Lung (tissue), 12 donors: ENCODE data around the gene KHDRBS1. TPM values are rescaled to one million over a fixed set of nuclear protein-coding genes. Genes with fewer than 3 reads are reported as not detected.
"Not testable (repeated sequence)": the region's sequence is repeated elsewhere in the genome, so short reads cannot be mapped to it uniquely, and the experiment has no call there.

ENCODE experiments used
- ATAC-seq: fragments of 200-7000 bp; cut with Tn5 transposase; one replicate; pipeline ENCODE4 v1.9.1; 2020; ENCODE audit warnings: moderate number of reproducible peaks; ENCODE audit not compliant: insufficient read depth, low FRiP score
- DNase-seq, 3 donors: peaks; one replicate each; pipeline ENCODE4 v3.0.0-alpha.2; 2013 to 2017
- H3K27ac ChIP-seq, 2 donors: one replicate each; pipeline ENCODE4 v1.5.1; 2013; ENCODE audit warnings: mild to moderate bottlenecking in 2 of 2, moderate library complexity in 2 of 2, control low read depth in 1 of 2, inconsistent platforms in 1 of 2, low read depth in 1 of 2, low read length in 1 of 2
- H3K27me3 ChIP-seq, 3 donors: one replicate each; pipeline ENCODE4 v1.5.1; 2013; ENCODE audit warnings: low read length in 2 of 3; ENCODE audit not compliant: control insufficient read depth in 3 of 3, insufficient read depth in 3 of 3
- H3K36me3 ChIP-seq, 4 donors: one replicate each; pipeline ENCODE4 v1.5.1; 2013; ENCODE audit warnings: low read length in 4 of 4, mild to moderate bottlenecking in 1 of 4, moderate library complexity in 1 of 4; ENCODE audit not compliant: control insufficient read depth in 4 of 4, insufficient read depth in 4 of 4
- H3K4me1 ChIP-seq, 5 donors: one replicate each; pipeline ENCODE4 v1.5.1; 2013; ENCODE audit warnings: low read length in 5 of 5, mild to moderate bottlenecking in 2 of 5, moderate library complexity in 1 of 5; ENCODE audit not compliant: control insufficient read depth in 5 of 5, insufficient read depth in 5 of 5
- H3K4me3 ChIP-seq: one replicate; pipeline ENCODE4 v1.5.1; 2013; ENCODE audit warnings: mild to moderate bottlenecking, control low read depth, moderate library complexity
- H3K9ac ChIP-seq, 2 donors: one replicate each; pipeline ENCODE4 v1.5.1; 2013; ENCODE audit warnings: low read length in 2 of 2, control low read depth in 1 of 2; ENCODE audit not compliant: insufficient read depth in 1 of 2
- H3K9me3 ChIP-seq, 4 donors: one replicate each; pipeline ENCODE4 v1.5.1; 2013; ENCODE audit warnings: low read length in 3 of 4, mild to moderate bottlenecking in 1 of 4, moderate library complexity in 1 of 4; ENCODE audit not compliant: control insufficient read depth in 4 of 4, insufficient read depth in 3 of 4
- CTCF ChIP-seq: IDR thresholded peaks from 2 replicates; pipeline ENCODE4 v1.5.1; 2012; ENCODE audit warnings: mild to moderate bottlenecking; ENCODE audit errors: control extremely low read depth, extremely low read depth
- WGBS, 2 donors: extraction: QIAGEN DNeasy Blood & Tissue Kit; methylation state at CpG; one replicate each; pipeline ENCODE4 v1.1.7; 2013; 5-methylcytosine and 5-hydroxymethylcytosine counted together
- polyA plus RNA-seq, 2 donors: library from polyadenylated mRNA; stranded (reverse); fragments of 200-250 nt; gene quantifications; one replicate each; pipeline ENCODE4 v1.2.1, GENCODE V29; 2013
- total RNA-seq, 2 donors: library from RNA; depleted of rRNA in 1 of 2; stranded (reverse); fragments of >200 nt in 1 of 2; gene quantifications; one replicate each; pipeline ENCODE4 v1.2.1, GENCODE V29; 2014 to 2021
- donor health status: control.
- donor health status: control.
- donor health status: Bipolar disorder and iron deficiency.
- donor health status: healthy.
- donor health status: DM: yes; HTN: yes; CAD: no.

The KHDRBS1 gene
- total and polyA plus RNA-seq, 4 donors: 51.7 to 138 (median 82.2) TPM

- Histone ChIP-seq H3K9me3 (no peaks in the 10 kb centered on the region), H3K4me3 (peak overlapping the region; percentile 100), H3K27ac (peak overlapping the region; percentile 99 to 100), H3K36me3 (peaks cover 0 to 11% (median 0%) of the 10 kb centered on the region in 4 donors), H3K9ac (peak overlapping the region; percentile 88 to 96), H3K4me1 (peaks cover 3 to 24% (median 7%) of the 10 kb centered on the region in 5 donors), H3K27me3 (no peaks in the 10 kb centered on the region)
- WGBS, 2 donors: 0 to 1% methylated on average over 53 to 55 of the region's 55 CpGs
- ATAC-seq (peak; percentile 9), DNase-seq (peak; percentile 65 to 75 (median 70))
- TF ChIP-seq CTCF: no peak
Measured at GRCh38 chr1:32014199-32014947, 705 bp downstream of the KHDRBS1 start.

GRCh38 chr1:32014948-32015273, 1.2 kb downstream of the KHDRBS1 start:
- Histone ChIP-seq H3K36me3 (peaks cover 0 to 11% (median 0%) of the 10 kb centered on the region in 4 donors), H3K27ac (peak overlapping the region in 1 of 2 donors; percentile 100), H3K4me1 (peaks cover 5 to 24% (median 8%) of the 10 kb centered on the region in 5 donors), H3K27me3 (no peaks in the 10 kb centered on the region), H3K9ac (peak overlapping the region; percentile 88 to 96), H3K9me3 (no peaks in the 10 kb centered on the region), H3K4me3 (peak overlapping the region; percentile 100)
- no peak for TF ChIP-seq CTCF
- WGBS, 2 donors: 1% methylated on average over 11 of the region's 11 CpGs
- DNase-seq (peak in 1 of 3 donors; percentile 51), ATAC-seq (no peak)

- no peak overlapping the region for H3K4me3 ChIP-seq
- TF ChIP-seq CTCF: no peak
- ATAC-seq: no peak
- no peaks in the 10 kb centered on the region for H3K9me3 ChIP-seq
- peaks cover 0 to 14% (median 14%) of the 10 kb centered on the region in 5 donors for H3K4me1 ChIP-seq
- H3K36me3 ChIP-seq: peaks cover 0 to 4% (median under 1%) of the 10 kb centered on the region in 4 donors
- DNase-seq: no peak
- WGBS, 2 donors: 39 to 50% methylated on average over 6 of the region's 6 CpGs
- no peaks in the 10 kb centered on the region for H3K27me3 ChIP-seq
- peak overlapping the region in 1 of 2 donors; percentile 22 for H3K27ac ChIP-seq
- H3K9ac ChIP-seq: no peak overlapping the region
Measured at GRCh38 chr1:32020339-32020738, 6.7 kb downstream of the KHDRBS1 start.

- not testable (repeated sequence) for ATAC-seq
Measured at GRCh38 chr1:32021574-32022018, 7.9 kb downstream of the KHDRBS1 start.

More at GRCh38 chr1:32021574-32022018, 7.9 kb downstream of the KHDRBS1 start:
- H3K36me3 ChIP-seq, DNase-seq, H3K27me3 ChIP-seq, H3K4me3 ChIP-seq, H3K9ac ChIP-seq, H3K9me3 ChIP-seq, H3K27ac ChIP-seq: not testable (repeated sequence)
- H3K4me1 ChIP-seq: peaks cover 0 to 15% (median 2%) of the 10 kb centered on the region in 5 donors
- WGBS, 2 donors: 81 to 83% methylated on average over 8 of the region's 8 CpGs
